Activated CD4-positive, alpha-beta T cell treated with anti-CD3 and anti-CD28 coated beads, Interleukin-2, amount 50 U/mL, for 48 hours (primary cell): ENCODE measurements around the gene NELFA.
"Not testable (repeated sequence)": the region's sequence is repeated elsewhere in the genome, so short reads cannot be mapped to it uniquely, and the experiment has no call there.

Experiments used
- DNase-seq, 2 experiments: peaks; one replicate each; pipeline ENCODE4 v3.0.0-alpha.2; 2020

Gene NELFA

GRCh38 chr4:2040391-2041238, 31.8 kb upstream of the NELFA start:
- no peak for DNase-seq

- no peak for DNase-seq
Measured at GRCh38 chr4:2036866-2037265, 28.1 kb upstream of the NELFA start.

- DNase-seq = no peak
Measured at GRCh38 chr4:2036327-2036726, 27.6 kb upstream of the NELFA start.

- DNase-seq = not testable (repeated sequence)
Measured at GRCh38 chr4:2031161-2031560, 22.4 kb upstream of the NELFA start.

GRCh38 chr4:2027120-2027519, 18.3 kb upstream of the NELFA start:
- DNase-seq = not testable (repeated sequence)

GRCh38 chr4:2025817-2026216, 17.0 kb upstream of the NELFA start:
- no peak for DNase-seq

- no peak for DNase-seq
Measured at GRCh38 chr4:2024683-2025082, 15.9 kb upstream of the NELFA start.

- not testable (repeated sequence) for DNase-seq
Measured at GRCh38 chr4:2021358-2022018, 12.7 kb upstream of the NELFA start.

- DNase-seq = no peak
Measured at GRCh38 chr4:2015008-2015407, 6.2 kb upstream of the NELFA start.

GRCh38 chr4:2011583-2011982, 2.8 kb upstream of the NELFA start:
- no peak for DNase-seq

- peak; percentile 50 to 62 for DNase-seq
Measured at GRCh38 chr4:2009651-2010233, 968 bp upstream of the NELFA start.

GRCh38 chr4:2008671-2008920, 178 bp downstream of the NELFA start:
- no peak for DNase-seq

GRCh38 chr4:2007804-2008670, 737 bp downstream of the NELFA start:
- no peak for DNase-seq

- no peak for DNase-seq
Measured at GRCh38 chr4:2006956-2007653, 1.7 kb downstream of the NELFA start.

- DNase-seq = no peak
Measured at GRCh38 chr4:2006367-2006766, 2.4 kb downstream of the NELFA start.

GRCh38 chr4:2003361-2003760, 5.4 kb downstream of the NELFA start:
- DNase-seq = not testable (repeated sequence)

GRCh38 chr4:1999308-1999707, 9.5 kb downstream of the NELFA start:
- not testable (repeated sequence) for DNase-seq

GRCh38 chr4:1998296-1998695, 10.5 kb downstream of the NELFA start:
- no peak for DNase-seq

GRCh38 chr4:1997712-1998111, 11.1 kb downstream of the NELFA start:
- no peak for DNase-seq

- no peak for DNase-seq
Measured at GRCh38 chr4:1996866-1997611, 11.7 kb downstream of the NELFA start.

- no peak for DNase-seq
Measured at GRCh38 chr4:1994938-1995337, 13.8 kb downstream of the NELFA start.
